IMR-90 (cell line): ENCODE data around the gene TEX52. TPM values are rescaled to one million over a fixed set of nuclear protein-coding genes. Genes with fewer than 3 reads are reported as not detected.

Source experiments
- ATAC-seq: fragments of 200-7000 bp; cut with Tn5 transposase; 2 replicates; pipeline ENCODE4 v1.9.1; 2020; ENCODE audit warnings: low read depth, mild to moderate bottlenecking, moderate library complexity
- BruUV-seq: library from RNA; stranded (reverse); fragments of 400-500 nt; replicated peaks from 2 replicates; lab custom pipeline; 2021; lab: Mats Ljungman, UMichigan
- CTCF ChIA-PET: fragments of 300-600 bp; formaldehyde crosslinking; extraction: SDS; loops from one replicate; lab custom pipeline; 2021; ENCODE audit warnings: antibody characterized with exemption; lab: Yijun Ruan, JAX
- POLR2A ChIA-PET: fragments of 300-600 bp; sonication (Branson Sonifier 250); formaldehyde crosslinking; loops from one replicate; lab custom pipeline; 2022; ENCODE audit warnings: antibody characterized with exemption; ENCODE audit not compliant: unreplicated experiment; lab: Charles Lee
- DNase-seq: peaks from one replicate; pipeline ENCODE4 v3.0.0; 2013
- H2AFZ ChIP-seq: replicated peaks from 2 replicates; pipeline ENCODE3; 2013; ENCODE audit warnings: low read length, mild to moderate bottlenecking; ENCODE audit not compliant: poor library complexity
- H2AK5ac ChIP-seq: 2 replicates; pipeline ENCODE4 v1.6.1; 2013; ENCODE audit warnings: low read depth, low read length, inconsistent platforms
- H2AK9ac ChIP-seq: replicated peaks from 2 replicates; pipeline ENCODE3; 2013; ENCODE audit warnings: mild to moderate bottlenecking, low read depth, low read length, moderate library complexity; ENCODE audit not compliant: poor library complexity
- H2BK120ac ChIP-seq: 2 replicates; pipeline ENCODE4 v1.6.1; 2013; ENCODE audit warnings: low read depth, low read length, inconsistent platforms
- H2BK15ac ChIP-seq: 3 replicates; pipeline ENCODE4 v1.6.1; 2013; ENCODE audit warnings: low read depth, low read length, inconsistent platforms
- H2BK20ac ChIP-seq: 2 replicates; pipeline ENCODE4 v1.6.1; 2013; ENCODE audit warnings: low read depth, mild to moderate bottlenecking, inconsistent platforms, low read length, moderate library complexity
- H2BK5ac ChIP-seq: 2 replicates; pipeline ENCODE4 v1.6.1; 2013; ENCODE audit warnings: mild to moderate bottlenecking, low read depth, low read length, inconsistent platforms; ENCODE audit not compliant: poor library complexity, severe bottlenecking
- H3K14ac ChIP-seq: replicated peaks from 2 replicates; pipeline ENCODE4 v1.6.1; 2013; ENCODE audit warnings: low read depth, low read length, inconsistent platforms
- H3K18ac ChIP-seq: 2 replicates; pipeline ENCODE4 v1.6.1; 2013; ENCODE audit warnings: low read depth, low read length, control low read depth
- H3K23ac ChIP-seq: 2 replicates; pipeline ENCODE4 v1.6.1; 2013; ENCODE audit warnings: low read depth, low read length, inconsistent platforms
- H3K27ac ChIP-seq: 2 replicates; pipeline ENCODE4 v1.5.1; 2013; ENCODE audit warnings: mild to moderate bottlenecking, control low read depth, low read length; ENCODE audit not compliant: insufficient read depth
- H3K27me3 ChIP-seq: 2 replicates; pipeline ENCODE4 v1.6.1; 2013; ENCODE audit warnings: low read length; ENCODE audit not compliant: control insufficient read depth, insufficient read depth
- H3K36me3 ChIP-seq: 2 replicates; pipeline ENCODE4 v1.6.1; 2013; ENCODE audit warnings: low read length, mixed read lengths; ENCODE audit not compliant: control insufficient read depth, insufficient read depth
- H3K4ac ChIP-seq: 2 replicates; pipeline ENCODE4 v1.6.1; 2013; ENCODE audit warnings: low read depth, low read length, inconsistent platforms
- H3K4me1 ChIP-seq: 2 replicates; pipeline ENCODE4 v1.6.1; 2013; ENCODE audit warnings: low read length, mixed read lengths; ENCODE audit not compliant: control insufficient read depth, insufficient read depth
- H3K4me2 ChIP-seq: 2 replicates; pipeline ENCODE4 v1.6.1; 2013; ENCODE audit warnings: low read depth, mild to moderate bottlenecking, control low read depth, low read length, moderate library complexity
- H3K4me3 ChIP-seq: 2 replicates; pipeline ENCODE4 v1.5.1; 2013; ENCODE audit warnings: low read depth, mild to moderate bottlenecking, control low read depth, low read length, moderate library complexity; ENCODE audit not compliant: insufficient read depth
- H3K56ac ChIP-seq: 2 replicates; pipeline ENCODE4 v1.6.1; 2013; ENCODE audit warnings: low read length, inconsistent platforms; ENCODE audit not compliant: insufficient read depth; ENCODE audit errors: extremely low read depth
- H3K79me1 ChIP-seq, 2 experiments: 2 replicates each; pipeline ENCODE4 v1.6.1; 2013; ENCODE audit warnings: low read length in 2 of 2, inconsistent platforms in 1 of 2, low read depth in 1 of 2
- H3K9ac ChIP-seq: 2 replicates; pipeline ENCODE4 v1.6.1; 2013; ENCODE audit warnings: low read depth, low read length, control low read depth
- H3K9me1 ChIP-seq: 2 replicates; pipeline ENCODE4 v1.6.1; 2013; ENCODE audit warnings: low read length, inconsistent platforms; ENCODE audit not compliant: insufficient read depth
- H3K9me3 ChIP-seq: 2 replicates; pipeline ENCODE4 v1.6.1; 2013; ENCODE audit warnings: low read length; ENCODE audit not compliant: control insufficient read depth, insufficient read depth
- H4K20me1 ChIP-seq: 2 replicates; pipeline ENCODE4 v1.6.1; 2013; ENCODE audit warnings: low read length, inconsistent platforms; ENCODE audit not compliant: insufficient read depth
- H4K5ac ChIP-seq: 2 replicates; pipeline ENCODE4 v1.6.1; 2013; ENCODE audit warnings: mild to moderate bottlenecking, low read depth, low read length, control low read depth
- H4K8ac ChIP-seq, 2 experiments: 2 replicates each; pipeline ENCODE4 v1.6.1; 2013; ENCODE audit warnings: low read depth in 2 of 2, low read length in 2 of 2, control low read depth in 1 of 2, inconsistent platforms in 1 of 2
- H4K91ac ChIP-seq: 2 replicates; pipeline ENCODE4 v1.6.1; 2013; ENCODE audit warnings: low read depth, low read length, inconsistent platforms; ENCODE audit not compliant: insufficient read depth
- MAFK ChIP-seq: IDR thresholded peaks from 2 replicates; pipeline ENCODE4 v1.6.1; 2012; ENCODE audit warnings: low read depth, low read length, improper control_type of control experiment
- MAZ ChIP-seq: IDR thresholded peaks from 2 replicates; pipeline ENCODE4 v1.6.1; 2012; ENCODE audit warnings: low read depth, mild to moderate bottlenecking, low read length, improper control_type of control experiment, moderate library complexity, borderline replicate concordance
- MXI1 ChIP-seq: IDR thresholded peaks from 2 replicates; pipeline ENCODE4 v1.6.1; 2012; ENCODE audit warnings: low read depth, mild to moderate bottlenecking, low read length, moderate library complexity, borderline replicate concordance
- NFE2L2 ChIP-seq: fragments of 150-350 bp; IDR thresholded peaks from 2 replicates; pipeline ENCODE4 v1.6.1; 2016; ENCODE audit warnings: low read depth, mild to moderate bottlenecking, low read length
- SMC3 ChIP-seq: fragments of 150-350 bp; IDR thresholded peaks from 2 replicates; pipeline ENCODE4 v1.6.1; 2016; ENCODE audit warnings: low read depth, mild to moderate bottlenecking, antibody characterized with exemption, low read length, moderate library complexity
- WGBS, 2 experiments: methylation state at CpG; one replicate each; pipeline versions ENCODE4 v1.1.5 to v1.1.7; 2013; ENCODE audit warnings: missing lambda C conversion rate in 2 of 2; ENCODE audit not compliant: insufficient read length in 1 of 2; ENCODE audit errors: extremely low coverage in 2 of 2; 5-methylcytosine and 5-hydroxymethylcytosine counted together
- dilution Hi-C: fragments of 300-500 bp; cut with HindIII; formaldehyde crosslinking; loops from one replicate; pipeline ENCODE4 v1.14.3; 2018; ENCODE audit warnings: low sequenced_read_pairs; ENCODE audit not compliant: unreplicated experiment
- in situ Hi-C: fragments of 300-500 bp; cut with MboI; formaldehyde crosslinking; loops from 3 replicates; pipeline ENCODE4 v1.14.3; 2019; ENCODE audit warnings: low sequenced_read_pairs, inconsistent platforms, mixed read lengths
- intact Hi-C: fragments of 100-400 bp; cut with micrococcal nuclease; formaldehyde crosslinking; loops from 2 replicates; pipeline ENCODE4 v1.10.0; 2022
- polyA plus RNA-seq, 3 experiments: library from polyadenylated mRNA; depleted of rRNA; stranded (reverse); fragments of >200 nt; gene quantifications; 2 replicates each; pipeline ENCODE4 v1.2.3, GENCODE V29; 2012; ENCODE audit warnings: low replicate concordance in 1 of 3
- total RNA-seq: library from RNA; depleted of rRNA; stranded (reverse); fragments of >200 nt; gene quantifications from 2 replicates; pipeline ENCODE4 v1.2.3, GENCODE V29; 2012

The TEX52 gene
- total and polyA plus RNA-seq, 2 of the 4 experiments (the other 2 are of a cell fraction) = not detected

DNA sequence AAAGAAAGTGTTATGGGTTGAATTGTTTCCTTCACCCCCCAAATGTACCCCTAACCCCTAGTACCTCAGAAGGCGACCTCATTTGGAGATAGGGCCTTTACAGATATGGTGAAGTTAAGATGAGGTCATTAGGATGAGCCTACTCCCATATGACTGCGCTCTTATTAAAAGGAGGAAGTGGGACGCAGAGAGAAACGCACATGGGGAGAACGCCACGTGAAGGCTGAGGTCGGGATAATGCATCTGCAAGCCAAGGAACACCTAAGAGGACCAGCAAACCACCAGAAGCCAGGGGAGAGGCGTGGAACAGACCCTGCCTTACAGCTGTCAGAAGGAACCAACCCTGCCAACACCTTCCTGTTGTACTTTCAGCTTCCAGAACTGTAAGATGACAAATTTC lies 20.3 kb downstream of the TEX52 start:
- ATAC-seq (no peak), DNase-seq (no peak)
- no peak overlapping the region for H2BK120ac ChIP-seq
- POLR2A ChIA-PET = no interaction called here
- no peak overlapping the region for H4K5ac ChIP-seq
- H2AK9ac ChIP-seq = no peak overlapping the region
- no peak overlapping the region for H4K8ac ChIP-seq
- H3K27ac ChIP-seq = no peak overlapping the region
- in situ Hi-C loops (no loop called here), dilution Hi-C loops (no loop called here), intact Hi-C loops (no loop called here)
- peaks cover 7% of the 10 kb centered on the region for H3K4me1 ChIP-seq
- no peak overlapping the region for H2AFZ ChIP-seq
- H2BK5ac ChIP-seq = no peak overlapping the region
- H2BK20ac ChIP-seq = no peak overlapping the region
- H3K27me3 ChIP-seq = no peaks in the 10 kb centered on the region
- CTCF ChIA-PET = no interaction called here
- H3K23ac ChIP-seq = no peak overlapping the region
- no peak overlapping the region for H2BK15ac ChIP-seq
- no TSS peak for BruUV-seq
- H3K56ac ChIP-seq = no peak overlapping the region
- H3K18ac ChIP-seq = no peak overlapping the region
- H4K91ac ChIP-seq = no peak overlapping the region
- no peaks in the 10 kb centered on the region for H3K79me1 ChIP-seq
- H3K9me1 ChIP-seq = no peaks in the 10 kb centered on the region
- no peak overlapping the region for H3K14ac ChIP-seq
- no peaks in the 10 kb centered on the region for H4K20me1 ChIP-seq
- H2AK5ac ChIP-seq = no peak overlapping the region
- TF ChIP-seq SMC3 (no peak), MAFK (no peak), NFE2L2 (no peak), MXI1 (no peak), MAZ (no peak)
- 89% methylated on average over 5 of the region's 8 CpGs; no CpG with 5 or more reads in 1 of the 2 experiments for WGBS, 2 experiments
- no peak overlapping the region for H3K9ac ChIP-seq
- no peaks in the 10 kb centered on the region; the same call in 1 of the 2 replicates for H3K36me3 ChIP-seq
- H3K4ac ChIP-seq = no peak overlapping the region
- no peak overlapping the region for H3K4me2 ChIP-seq
- no peaks in the 10 kb centered on the region for H3K9me3 ChIP-seq
- no peak overlapping the region for H3K4me3 ChIP-seq
